GM12875 (cell line): ENCODE measurements around the gene E2F1.
"Not testable (repeated sequence)": the region's sequence is repeated elsewhere in the genome, so short reads cannot be mapped to it uniquely, and the experiment has no call there.

Experiments
- H3K4me3 ChIP-seq: one replicate; pipeline ENCODE4 v1.5.1; 2011; ENCODE audit warnings: low read depth, low read length, control low read depth
- TF ChIP-seq, protein P1 (sequence below): IDR thresholded peaks from 2 replicates; pipeline ENCODE4 v1.5.1; 2011; ENCODE audit warnings: low read depth, mild to moderate bottlenecking, control low read depth, inconsistent platforms, low read length, moderate library complexity, borderline replicate concordance; ENCODE audit not compliant: insufficient read depth

E2F1 gene

DNA sequence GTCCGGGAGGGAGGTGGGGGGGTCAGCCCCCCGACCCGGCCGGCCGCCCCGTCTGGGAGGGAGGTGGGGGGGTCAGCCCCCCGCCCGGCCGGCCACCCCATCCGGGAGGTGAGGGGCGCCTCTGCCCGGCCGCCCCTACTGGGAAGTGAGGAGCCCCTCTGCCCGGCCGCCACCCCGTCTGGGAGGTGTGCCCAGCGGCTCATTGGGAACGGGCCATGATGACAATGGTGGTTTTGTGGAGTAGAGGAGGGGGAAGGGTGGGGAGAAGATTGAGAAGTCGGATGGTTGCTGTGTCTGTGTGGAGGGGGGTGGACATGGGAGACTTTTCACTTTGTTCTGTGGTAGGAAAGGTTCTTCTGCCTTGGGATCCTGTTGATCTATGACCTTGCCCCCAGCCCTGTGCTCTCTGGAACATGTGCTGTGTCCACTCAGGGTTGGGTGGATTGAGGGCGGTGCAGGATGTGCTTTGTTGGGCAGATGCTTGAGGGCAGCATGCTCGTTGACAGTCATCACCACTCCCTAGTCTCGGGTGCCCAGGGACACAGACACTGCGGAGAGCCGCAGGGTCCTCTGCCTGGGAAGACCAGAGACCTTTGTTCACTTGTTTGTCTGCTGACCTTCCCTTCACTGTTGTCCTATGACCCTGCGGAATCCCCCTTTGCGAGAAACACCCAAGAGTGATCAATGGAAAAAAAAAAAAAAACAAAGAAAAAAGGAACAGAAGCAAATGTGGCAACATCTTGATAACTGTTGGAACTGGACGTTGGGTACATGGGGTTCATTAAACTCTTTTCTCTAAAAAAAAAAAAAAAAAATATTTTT, 15.7 kb upstream of the E2F1 start:
- H3K4me3 ChIP-seq: no peak overlapping the region
- TF ChIP-seq, protein P1, sequence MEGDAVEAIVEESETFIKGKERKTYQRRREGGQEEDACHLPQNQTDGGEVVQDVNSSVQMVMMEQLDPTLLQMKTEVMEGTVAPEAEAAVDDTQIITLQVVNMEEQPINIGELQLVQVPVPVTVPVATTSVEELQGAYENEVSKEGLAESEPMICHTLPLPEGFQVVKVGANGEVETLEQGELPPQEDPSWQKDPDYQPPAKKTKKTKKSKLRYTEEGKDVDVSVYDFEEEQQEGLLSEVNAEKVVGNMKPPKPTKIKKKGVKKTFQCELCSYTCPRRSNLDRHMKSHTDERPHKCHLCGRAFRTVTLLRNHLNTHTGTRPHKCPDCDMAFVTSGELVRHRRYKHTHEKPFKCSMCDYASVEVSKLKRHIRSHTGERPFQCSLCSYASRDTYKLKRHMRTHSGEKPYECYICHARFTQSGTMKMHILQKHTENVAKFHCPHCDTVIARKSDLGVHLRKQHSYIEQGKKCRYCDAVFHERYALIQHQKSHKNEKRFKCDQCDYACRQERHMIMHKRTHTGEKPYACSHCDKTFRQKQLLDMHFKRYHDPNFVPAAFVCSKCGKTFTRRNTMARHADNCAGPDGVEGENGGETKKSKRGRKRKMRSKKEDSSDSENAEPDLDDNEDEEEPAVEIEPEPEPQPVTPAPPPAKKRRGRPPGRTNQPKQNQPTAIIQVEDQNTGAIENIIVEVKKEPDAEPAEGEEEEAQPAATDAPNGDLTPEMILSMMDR: no peak

DNA sequence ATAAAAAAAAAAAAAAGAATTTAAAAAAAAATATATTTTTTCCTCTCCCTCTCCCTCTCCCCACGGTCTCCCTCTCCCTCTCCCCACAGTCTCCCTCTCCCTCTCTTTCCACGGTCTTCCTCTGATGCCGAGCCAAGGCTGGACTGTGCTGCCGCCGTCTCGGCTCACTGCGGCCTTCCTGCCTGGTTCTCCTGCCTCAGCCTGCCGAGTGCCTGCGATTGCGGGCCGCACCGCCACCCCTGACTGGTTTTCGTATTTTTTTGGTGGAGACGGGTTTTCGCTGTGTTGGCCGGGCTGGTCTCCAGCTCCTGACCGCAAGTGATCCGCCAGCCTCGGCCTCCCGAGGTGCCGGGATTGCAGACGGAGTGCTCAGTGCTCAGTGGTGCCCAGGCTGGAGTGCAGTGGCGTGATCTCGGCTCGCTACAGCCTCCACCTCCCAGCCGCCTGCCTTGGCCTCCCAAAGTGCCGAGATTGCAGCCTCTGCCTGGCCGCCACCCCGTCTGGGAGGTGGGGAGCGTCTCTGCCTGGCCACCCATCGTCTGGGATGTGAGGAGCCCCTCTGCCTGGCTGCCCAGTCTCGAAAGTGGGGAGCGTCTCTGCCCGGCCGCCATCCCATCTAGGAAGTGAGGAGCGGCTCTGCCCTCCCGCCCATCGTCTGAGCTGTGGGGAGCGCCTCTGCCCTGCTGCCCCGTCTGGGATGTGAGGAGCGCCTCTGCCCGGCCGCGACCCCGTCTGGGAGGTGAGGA, 14.7 kb upstream of the E2F1 start:
- H3K4me3 ChIP-seq: not testable (repeated sequence)

DNA sequence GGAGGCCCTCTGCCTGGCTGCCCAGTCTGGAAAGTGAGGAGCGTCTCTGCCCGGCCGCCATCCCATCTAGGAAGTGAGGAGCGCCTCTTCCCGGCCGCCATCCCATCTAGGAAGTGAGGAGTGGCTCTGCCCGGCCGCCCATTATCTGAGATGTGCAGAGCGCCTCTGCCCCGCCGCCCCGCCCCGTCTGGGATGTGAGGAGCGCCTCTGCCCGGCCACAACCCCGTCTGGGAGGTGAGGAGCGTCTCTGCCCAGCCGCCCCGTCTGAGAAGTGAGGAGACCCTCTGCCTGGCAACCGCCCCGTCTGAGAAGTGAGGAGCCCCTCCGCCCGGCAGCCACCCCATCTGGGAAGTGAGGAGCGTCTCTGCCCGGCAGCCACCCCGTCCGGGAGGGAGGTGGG, 12.8 kb upstream of the E2F1 start:
- H3K4me3 ChIP-seq: not testable (repeated sequence)

DNA sequence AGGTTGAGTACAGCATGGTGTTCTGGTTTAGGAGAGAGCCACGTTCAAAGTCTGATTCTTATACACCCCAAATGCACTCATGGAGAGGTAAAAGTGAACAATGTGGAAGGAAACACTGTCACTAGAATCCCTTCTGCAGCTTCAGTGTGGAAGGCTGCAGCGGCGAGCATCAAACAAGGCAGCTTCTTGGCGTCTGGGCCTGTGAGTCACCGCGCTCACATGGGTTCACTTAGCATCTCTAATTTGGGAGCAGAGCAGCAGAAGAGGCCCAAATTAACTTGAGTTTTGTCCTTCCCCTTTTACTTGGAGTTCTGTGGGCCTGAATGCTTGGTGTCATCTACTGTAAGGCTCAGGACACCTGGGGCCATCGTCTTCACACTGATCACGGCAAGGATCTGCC, 10.9 kb upstream of the E2F1 start:
- no peak overlapping the region for H3K4me3 ChIP-seq
- TF ChIP-seq, protein P1: no peak

DNA sequence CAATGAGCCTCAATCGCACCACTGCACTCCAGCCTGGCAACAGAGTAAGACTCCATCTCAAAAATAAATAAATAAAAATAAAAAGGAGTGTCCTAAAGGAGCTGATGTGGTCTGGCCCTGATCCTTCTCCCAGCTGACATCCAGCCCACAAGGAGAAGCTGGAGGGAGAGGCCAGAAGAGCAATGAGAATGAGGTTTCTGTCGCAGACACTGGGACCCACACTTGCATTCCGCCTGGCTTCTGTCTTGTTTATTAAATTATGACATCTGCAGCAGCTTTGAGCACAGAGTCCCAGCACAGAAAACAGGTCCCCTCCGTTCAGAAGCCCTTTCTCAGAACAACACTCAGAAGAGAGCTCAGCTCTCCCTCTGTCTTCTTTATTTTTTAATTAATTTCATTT, 10.3 kb upstream of the E2F1 start:
- TF ChIP-seq, protein P1: no peak
- no peak overlapping the region for H3K4me3 ChIP-seq

DNA sequence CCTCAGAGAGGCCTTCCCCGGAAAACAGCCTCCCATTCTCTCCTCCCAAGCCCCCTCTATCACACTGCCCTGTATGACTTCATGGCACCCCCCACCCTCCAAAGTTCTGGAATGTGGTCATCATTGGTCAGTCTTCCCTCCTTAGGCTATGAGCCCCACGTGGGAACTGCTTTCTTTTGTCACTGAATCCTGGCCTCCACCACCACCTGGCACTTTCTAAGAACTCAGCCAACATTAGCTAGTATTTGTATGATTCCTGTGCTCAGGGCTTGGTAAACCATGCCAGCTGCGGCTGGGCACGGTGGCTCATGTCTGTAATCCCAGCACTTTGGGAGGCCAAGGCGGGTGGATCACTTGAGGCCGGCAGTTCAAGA, 8.4 kb upstream of the E2F1 start:
- TF ChIP-seq, protein P1: no peak
- H3K4me3 ChIP-seq: no peak overlapping the region

DNA sequence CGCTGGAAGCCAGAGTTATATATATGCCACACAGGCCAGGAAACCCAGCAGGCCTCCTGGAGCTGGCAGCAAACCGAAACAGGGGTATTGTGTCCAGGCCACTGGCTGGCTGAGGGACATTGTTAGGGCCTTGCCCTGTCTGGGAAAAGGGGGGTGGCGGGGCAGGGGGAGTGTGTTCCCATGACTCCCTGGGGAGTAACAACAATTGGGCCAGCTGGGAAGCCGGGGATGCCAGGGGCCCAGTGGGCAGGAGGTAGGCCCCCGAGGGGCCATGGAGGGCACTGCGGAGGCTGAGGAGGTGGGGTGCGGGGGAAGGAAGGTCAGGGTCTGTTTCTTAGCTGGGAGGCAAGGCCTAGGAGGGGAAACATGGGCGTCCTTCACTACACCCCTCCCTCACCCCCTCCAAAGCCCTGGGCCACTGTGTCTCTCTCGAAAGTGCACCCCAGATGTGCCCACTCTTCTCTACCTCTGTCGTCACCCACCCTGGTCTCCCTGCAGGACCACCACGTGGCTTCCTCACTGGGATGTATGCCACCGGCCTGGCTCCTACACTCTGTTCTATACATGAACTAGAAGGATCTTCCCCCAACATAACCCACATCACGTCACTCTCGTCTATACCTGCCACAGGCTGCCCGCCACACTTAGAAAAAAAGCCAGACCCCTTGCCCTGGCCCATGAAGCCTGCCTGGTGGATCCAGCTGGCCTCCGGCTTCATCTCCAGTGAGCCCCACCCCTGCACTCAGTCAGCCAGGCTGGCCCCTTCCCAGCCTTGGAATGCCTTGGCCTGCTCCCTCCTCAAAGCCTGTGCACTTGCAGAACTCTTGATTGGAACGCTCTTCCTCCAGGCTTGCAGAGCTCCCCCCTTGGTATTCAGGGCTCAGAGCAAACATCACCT, 7.8 kb upstream of the E2F1 start:
- TF ChIP-seq, protein P1: no peak
- no peak overlapping the region for H3K4me3 ChIP-seq
